ENCODE results near the gene C16orf89. TPM values are rescaled to one million over a fixed set of nuclear protein-coding genes. Genes with fewer than 3 reads are reported as not detected.

C16orf89 gene
- total RNA-seq, 2 donors from 2014 or later: 0.51 TPM; not detected in 1

DNA sequence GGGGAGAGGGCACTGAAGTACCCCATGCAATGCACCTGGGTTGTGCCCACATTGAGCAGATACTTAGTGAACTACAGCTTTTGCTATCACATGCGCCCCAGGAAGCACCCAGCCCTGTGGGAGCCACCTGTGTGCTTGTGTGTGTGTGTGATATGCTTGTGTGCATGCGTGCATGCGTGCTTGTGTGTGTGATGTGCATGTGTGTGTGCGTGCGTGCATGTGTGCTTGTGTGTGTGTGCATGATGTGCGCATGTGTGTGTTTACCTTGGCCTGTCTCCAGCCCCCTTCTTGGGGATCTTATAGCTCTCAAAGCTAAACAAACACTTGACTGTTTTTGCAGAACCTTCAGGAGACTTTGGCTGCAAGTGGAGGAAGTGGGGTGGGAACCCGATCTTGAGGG is 841 bp downstream of the C16orf89 start:
- Histone ChIP-seq H3K9me3 (ENCODE audit: control insufficient read depth, low read length) (no peaks in the 10 kb centered on the region), H3K4me3 (ENCODE audit: low read length) (no peak overlapping the region), H3K27ac (ENCODE audit: low read depth, low read length) (no peak overlapping the region), H3K4me1 (ENCODE audit: control insufficient read depth, insufficient read depth, low read length) (no peaks in the 10 kb centered on the region), H3K36me3 (ENCODE audit: control insufficient read depth, insufficient read depth, low read length) (no peaks in the 10 kb centered on the region), H3K9ac (ENCODE audit: extremely low read depth, low read length, poor library complexity, severe bottlenecking) (no peak overlapping the region), H3K27me3 (ENCODE audit: control insufficient read depth, insufficient read depth, low read length, poor library complexity, severe bottlenecking) (no peaks in the 10 kb centered on the region)
- H3K27me3 Mint-ChIP-seq (ENCODE audit: insufficient read depth): peaks cover 6% of the 10 kb centered on the region
- H3K27ac Mint-ChIP-seq: no peak overlapping the region
- DNase-seq: no peak
- TF ChIP-seq, protein P1, sequence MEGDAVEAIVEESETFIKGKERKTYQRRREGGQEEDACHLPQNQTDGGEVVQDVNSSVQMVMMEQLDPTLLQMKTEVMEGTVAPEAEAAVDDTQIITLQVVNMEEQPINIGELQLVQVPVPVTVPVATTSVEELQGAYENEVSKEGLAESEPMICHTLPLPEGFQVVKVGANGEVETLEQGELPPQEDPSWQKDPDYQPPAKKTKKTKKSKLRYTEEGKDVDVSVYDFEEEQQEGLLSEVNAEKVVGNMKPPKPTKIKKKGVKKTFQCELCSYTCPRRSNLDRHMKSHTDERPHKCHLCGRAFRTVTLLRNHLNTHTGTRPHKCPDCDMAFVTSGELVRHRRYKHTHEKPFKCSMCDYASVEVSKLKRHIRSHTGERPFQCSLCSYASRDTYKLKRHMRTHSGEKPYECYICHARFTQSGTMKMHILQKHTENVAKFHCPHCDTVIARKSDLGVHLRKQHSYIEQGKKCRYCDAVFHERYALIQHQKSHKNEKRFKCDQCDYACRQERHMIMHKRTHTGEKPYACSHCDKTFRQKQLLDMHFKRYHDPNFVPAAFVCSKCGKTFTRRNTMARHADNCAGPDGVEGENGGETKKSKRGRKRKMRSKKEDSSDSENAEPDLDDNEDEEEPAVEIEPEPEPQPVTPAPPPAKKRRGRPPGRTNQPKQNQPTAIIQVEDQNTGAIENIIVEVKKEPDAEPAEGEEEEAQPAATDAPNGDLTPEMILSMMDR (conservative IDR thresholded peaks at IDR 0.05): no peak
- peaks cover 2% of the 10 kb centered on the region for H3K4me1 Mint-ChIP-seq
- no peaks in the 10 kb centered on the region for H3K9me3 Mint-ChIP-seq
- no peak overlapping the region for H3K4me3 Mint-ChIP-seq
- no peaks in the 10 kb centered on the region for H3K36me3 Mint-ChIP-seq (ENCODE audit: low read depth)
- 98 to 100% methylated on average over 2 to 7 of the region's 7 CpGs for WGBS, 2 experiments (ENCODE audit: insufficient coverage in 1 of 2, insufficient read length in 1 of 2)

DNA sequence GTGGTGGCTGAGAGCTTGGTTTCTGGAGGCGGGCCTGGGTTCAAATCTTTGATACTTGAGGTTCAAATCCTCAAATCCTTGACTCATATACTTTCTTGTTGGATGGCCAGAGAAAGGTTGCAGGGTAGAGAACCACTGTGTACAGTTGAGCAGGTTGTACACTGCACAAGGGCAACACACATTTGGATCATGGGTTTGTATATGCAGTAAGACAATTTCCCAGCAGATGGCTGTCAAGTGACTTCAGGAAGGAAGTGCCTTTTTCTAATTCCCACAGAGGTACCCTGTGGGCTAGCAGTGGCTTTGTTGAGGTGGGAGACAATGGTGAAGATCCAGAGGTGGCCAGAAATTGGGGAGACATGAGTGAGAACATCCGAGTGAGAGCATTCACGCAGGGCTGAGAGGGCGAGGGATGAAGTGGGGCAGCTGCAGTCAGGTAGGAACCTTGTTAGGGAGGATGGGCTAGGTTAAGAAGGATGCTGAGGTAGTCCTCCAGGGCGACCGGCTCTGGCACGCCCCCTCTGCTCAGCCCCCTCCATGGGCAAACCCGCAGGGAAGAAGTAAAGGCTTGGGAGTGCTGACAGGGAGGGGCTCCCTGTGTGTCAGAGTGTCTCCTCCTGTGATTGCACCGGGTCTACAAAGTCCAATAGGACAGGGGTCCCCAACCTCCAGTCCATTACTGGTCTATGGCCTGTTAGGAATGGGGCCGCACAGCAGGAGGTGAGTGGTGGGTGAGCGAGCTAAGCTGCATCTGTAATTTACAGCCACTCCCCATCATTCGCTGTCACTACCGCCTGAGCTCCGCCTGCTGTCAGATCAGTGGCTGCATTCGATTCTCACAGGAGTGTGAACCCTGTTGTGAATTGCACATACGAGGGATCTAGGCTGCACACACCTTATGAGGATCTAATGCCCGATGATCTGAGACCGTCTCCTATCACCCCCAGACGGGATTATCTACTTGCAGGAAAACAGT is 2.7 kb downstream of the C16orf89 start:
- H3K9me3 ChIP-seq (ENCODE audit: control insufficient read depth, low read length): no peaks in the 10 kb centered on the region
- no peaks in the 10 kb centered on the region for H3K27me3 ChIP-seq (ENCODE audit: control insufficient read depth, insufficient read depth, low read length, poor library complexity, severe bottlenecking)
- H3K4me1 ChIP-seq (ENCODE audit: control insufficient read depth, insufficient read depth, low read length): no peaks in the 10 kb centered on the region
- no peak overlapping the region for H3K4me3 ChIP-seq (ENCODE audit: low read length)
- DNase-seq: peak; percentile 63
- Mint-ChIP-seq H3K4me3 (no peak overlapping the region), H3K9me3 (no peaks in the 10 kb centered on the region), H3K27me3 (ENCODE audit: insufficient read depth) (peaks cover 6% of the 10 kb centered on the region), H3K4me1 (peaks cover 5% of the 10 kb centered on the region), H3K36me3 (ENCODE audit: low read depth) (no peaks in the 10 kb centered on the region), H3K27ac (no peak overlapping the region)
- no peak overlapping the region for H3K27ac ChIP-seq (ENCODE audit: low read depth, low read length)
- H3K36me3 ChIP-seq (ENCODE audit: control insufficient read depth, insufficient read depth, low read length): no peaks in the 10 kb centered on the region
- TF ChIP-seq, protein P1 (conservative IDR thresholded peaks at IDR 0.05): no peak
- 75 to 90% methylated on average over 10 to 19 of the region's 19 CpGs for WGBS, 2 experiments (ENCODE audit: insufficient coverage in 1 of 2, insufficient read length in 1 of 2)
- H3K9ac ChIP-seq (ENCODE audit: extremely low read depth, low read length, poor library complexity, severe bottlenecking): no peak overlapping the region

DNA sequence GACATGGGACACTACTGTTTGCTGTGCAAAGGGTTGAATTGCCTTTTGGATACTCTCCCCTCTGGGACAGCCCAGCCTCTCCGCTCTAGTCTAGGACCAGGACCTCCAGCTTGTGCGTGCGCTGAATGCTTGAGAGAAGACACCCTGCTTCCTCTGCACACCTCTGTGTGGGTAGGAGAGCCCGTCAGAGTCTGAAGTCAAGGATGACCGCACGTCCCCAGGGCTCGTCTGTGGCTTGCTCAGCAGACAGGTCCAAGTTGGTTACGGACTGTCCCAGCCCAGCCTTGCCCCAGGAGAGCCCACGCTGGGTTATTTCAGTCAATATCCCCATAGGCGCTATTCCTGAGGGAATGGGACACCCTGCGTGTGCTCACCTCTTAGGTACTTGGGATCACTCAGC is 3.7 kb downstream of the C16orf89 start:
- TF ChIP-seq, protein P1 (conservative IDR thresholded peaks at IDR 0.05): no peak
- Mint-ChIP-seq H3K36me3 (ENCODE audit: low read depth) (no peaks in the 10 kb centered on the region), H3K27me3 (ENCODE audit: insufficient read depth) (peaks cover 6% of the 10 kb centered on the region), H3K9me3 (no peaks in the 10 kb centered on the region), H3K4me1 (peaks cover 5% of the 10 kb centered on the region), H3K4me3 (no peak overlapping the region), H3K27ac (no peak overlapping the region)
- Histone ChIP-seq H3K9me3 (ENCODE audit: control insufficient read depth, low read length) (no peaks in the 10 kb centered on the region), H3K27ac (ENCODE audit: low read depth, low read length) (no peak overlapping the region), H3K4me1 (ENCODE audit: control insufficient read depth, insufficient read depth, low read length) (no peaks in the 10 kb centered on the region), H3K27me3 (ENCODE audit: control insufficient read depth, insufficient read depth, low read length, poor library complexity, severe bottlenecking) (no peaks in the 10 kb centered on the region), H3K36me3 (ENCODE audit: control insufficient read depth, insufficient read depth, low read length) (no peaks in the 10 kb centered on the region), H3K4me3 (ENCODE audit: low read length) (no peak overlapping the region), H3K9ac (ENCODE audit: extremely low read depth, low read length, poor library complexity, severe bottlenecking) (no peak overlapping the region)
- DNase-seq: no peak
- 88 to 97% methylated on average over 5 to 11 of the region's 11 CpGs for WGBS, 2 experiments (ENCODE audit: insufficient coverage in 1 of 2, insufficient read length in 1 of 2)

Data from endodermal cell (in vitro differentiated cells).